GM12801 (cell line): ENCODE results near the gene AHR.

Experiments used
- TF ChIP-seq, protein P1 (sequence below): IDR thresholded peaks from one replicate; pipeline ENCODE4 v1.5.1; 2011; ENCODE audit warnings: control low read depth; ENCODE audit not compliant: insufficient read length; ENCODE audit errors: extremely low read depth

Gene AHR

DNA sequence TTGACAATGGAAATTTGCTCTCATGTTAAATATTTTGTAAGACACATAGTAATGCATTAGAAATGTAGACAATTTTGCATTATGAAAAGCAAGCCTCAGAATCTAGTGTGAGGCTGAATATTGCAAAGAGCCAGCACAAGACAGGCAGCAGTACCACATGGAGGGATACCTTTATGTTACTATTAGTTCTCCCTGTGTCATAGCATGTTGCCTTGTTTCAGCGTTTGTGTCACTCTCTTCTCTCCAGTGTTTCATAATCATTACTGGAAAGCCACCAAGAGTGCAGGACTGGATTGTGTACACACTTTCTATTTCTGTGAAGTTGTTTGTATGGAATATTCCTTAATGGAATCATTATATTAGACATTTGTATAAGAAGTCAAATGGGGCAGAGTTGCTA is 8.5 kb downstream of the AHR start:
- TF ChIP-seq, protein P1, sequence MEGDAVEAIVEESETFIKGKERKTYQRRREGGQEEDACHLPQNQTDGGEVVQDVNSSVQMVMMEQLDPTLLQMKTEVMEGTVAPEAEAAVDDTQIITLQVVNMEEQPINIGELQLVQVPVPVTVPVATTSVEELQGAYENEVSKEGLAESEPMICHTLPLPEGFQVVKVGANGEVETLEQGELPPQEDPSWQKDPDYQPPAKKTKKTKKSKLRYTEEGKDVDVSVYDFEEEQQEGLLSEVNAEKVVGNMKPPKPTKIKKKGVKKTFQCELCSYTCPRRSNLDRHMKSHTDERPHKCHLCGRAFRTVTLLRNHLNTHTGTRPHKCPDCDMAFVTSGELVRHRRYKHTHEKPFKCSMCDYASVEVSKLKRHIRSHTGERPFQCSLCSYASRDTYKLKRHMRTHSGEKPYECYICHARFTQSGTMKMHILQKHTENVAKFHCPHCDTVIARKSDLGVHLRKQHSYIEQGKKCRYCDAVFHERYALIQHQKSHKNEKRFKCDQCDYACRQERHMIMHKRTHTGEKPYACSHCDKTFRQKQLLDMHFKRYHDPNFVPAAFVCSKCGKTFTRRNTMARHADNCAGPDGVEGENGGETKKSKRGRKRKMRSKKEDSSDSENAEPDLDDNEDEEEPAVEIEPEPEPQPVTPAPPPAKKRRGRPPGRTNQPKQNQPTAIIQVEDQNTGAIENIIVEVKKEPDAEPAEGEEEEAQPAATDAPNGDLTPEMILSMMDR: no peak

DNA sequence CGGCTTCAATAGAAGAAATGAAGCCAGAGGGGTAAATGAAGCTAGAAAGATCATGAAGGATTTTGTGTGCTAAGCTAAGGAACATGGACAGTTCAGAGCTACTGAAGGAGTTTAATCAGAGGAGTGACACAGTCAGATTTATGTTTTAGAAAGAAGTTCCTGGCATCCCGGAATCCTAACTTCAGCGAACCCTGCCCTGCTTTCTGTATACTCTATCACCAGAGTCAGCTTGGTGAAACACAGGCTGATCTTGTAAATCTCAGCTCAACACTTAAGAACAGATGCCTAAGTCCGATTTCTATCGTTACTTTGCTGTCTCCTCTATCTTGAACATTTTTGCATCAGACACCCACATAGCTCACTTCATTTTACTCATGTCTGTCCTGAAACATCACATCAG is 9.1 kb downstream of the AHR start:
- TF ChIP-seq, protein P1: no peak

DNA sequence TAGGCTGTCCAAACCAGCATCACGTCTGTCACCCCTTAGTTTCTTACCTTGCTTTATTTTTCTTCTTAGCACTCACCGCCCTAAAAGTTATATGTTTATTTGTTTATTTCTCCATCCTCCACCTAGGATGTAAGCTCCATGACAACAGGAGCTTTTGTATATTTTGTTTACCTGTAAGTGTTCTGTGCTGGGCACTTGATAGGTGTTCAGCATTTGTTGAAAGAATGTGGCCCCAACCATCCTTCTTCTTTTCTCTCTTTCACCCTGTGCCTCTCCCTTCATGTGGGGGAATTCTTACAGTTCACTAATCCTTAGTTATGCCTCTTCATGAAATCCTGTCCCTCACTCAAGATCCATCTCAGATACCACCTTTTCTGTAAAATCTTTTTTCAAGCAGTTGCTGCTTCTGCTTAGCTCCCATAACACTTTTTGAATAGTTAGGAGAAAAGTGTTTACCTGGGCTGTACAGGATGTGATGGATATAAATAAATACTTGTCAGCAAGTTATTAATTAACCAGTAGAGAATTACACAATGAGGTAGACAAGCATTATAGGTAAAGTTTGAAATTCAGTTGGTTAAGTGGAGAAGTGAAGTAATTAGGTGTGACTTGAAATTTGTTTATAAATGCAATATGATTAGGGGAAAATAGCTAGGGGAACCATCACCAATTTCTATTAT is 9.7 kb downstream of the AHR start:
- TF ChIP-seq, protein P1: no peak

DNA sequence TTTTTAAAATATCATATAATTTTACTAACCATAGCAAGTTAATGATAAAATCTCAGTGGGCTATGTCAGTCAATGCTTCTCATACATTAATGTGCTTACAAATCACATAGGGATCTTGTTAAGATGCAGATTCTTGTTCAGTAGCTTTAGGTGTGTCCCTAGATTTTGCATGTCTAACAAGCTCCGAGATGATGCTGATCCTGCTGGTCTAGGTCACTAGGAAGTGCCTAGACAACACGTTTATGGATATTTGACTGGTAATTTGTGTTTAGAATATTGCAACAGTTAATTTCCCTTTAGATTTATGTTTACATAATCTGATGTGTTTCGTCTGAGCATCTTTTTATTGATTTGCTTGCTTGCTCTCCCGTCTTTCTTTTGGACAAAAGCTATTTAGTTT is 12.7 kb downstream of the AHR start:
- TF ChIP-seq, protein P1: no peak

DNA sequence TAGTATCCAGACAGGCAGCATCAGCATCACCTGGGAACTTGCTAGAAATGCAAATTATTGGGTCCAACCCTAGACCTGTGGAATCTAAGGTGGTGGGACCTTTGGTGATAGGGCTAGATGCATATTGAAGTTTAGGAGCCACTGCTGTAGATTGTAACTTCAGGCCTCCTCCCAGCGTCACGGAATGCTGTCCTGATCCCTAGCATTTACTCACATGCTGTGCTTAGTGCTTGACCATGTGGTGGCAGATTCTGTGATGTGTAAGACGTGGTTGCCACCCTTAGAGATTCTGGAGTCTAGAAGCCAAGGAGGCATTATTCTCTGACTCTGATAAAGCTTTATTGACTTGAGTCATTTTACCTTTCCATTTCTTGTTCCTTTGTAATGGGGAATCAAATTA is 13.5 kb downstream of the AHR start:
- TF ChIP-seq, protein P1: no peak

DNA sequence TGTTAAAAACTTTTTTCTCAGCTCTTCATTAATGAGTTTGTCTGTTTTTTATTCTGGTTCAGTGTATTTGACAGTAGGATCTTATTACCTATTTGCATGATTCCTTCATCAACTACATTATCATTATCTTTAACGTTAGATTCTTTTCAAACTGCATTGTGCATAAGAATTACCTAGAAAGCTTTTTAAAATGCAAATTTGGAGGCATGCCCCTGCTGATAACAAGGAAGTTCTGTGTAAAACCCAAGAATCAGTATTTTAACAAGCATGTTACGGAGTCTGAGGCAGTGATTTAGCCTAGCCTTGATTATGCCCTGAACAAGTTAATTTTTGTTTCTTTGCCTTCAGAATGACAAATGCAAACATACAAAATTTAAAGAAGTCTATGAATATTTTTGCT is 14.2 kb downstream of the AHR start:
- TF ChIP-seq, protein P1: no peak

DNA sequence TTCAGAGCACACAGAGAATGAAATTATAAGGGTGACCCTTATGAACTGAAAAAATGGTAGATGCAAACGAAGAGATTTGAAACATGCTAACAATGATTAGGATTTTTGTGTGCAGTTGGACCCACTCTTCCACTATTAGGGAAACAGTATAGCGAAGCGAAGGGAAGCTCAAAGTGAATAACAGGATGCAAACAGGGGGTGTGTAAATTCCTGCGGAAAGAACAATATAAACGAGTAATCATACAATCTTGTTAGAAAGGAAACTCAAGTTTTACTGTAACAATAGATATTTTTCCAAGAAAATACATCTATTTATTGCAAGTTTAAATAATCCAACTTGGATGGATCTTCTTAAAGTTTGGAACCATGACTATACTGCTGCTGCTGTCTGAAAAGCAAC is 14.7 kb downstream of the AHR start:
- TF ChIP-seq, protein P1: no peak
